Erythroblast (primary cell): ENCODE results near the gene ARHGAP30.

ENCODE experiments used
- GATA1 ChIP-seq: IDR thresholded peaks from 2 replicates; pipeline ENCODE4 v1.6.1; 2011; ENCODE audit warnings: low read depth, mild to moderate bottlenecking, control low read depth, low read length, moderate library complexity
- POLR2A ChIP-seq: IDR thresholded peaks from 2 replicates; pipeline ENCODE4 v1.6.1; 2011; ENCODE audit warnings: mild to moderate bottlenecking, low read length

DNA sequence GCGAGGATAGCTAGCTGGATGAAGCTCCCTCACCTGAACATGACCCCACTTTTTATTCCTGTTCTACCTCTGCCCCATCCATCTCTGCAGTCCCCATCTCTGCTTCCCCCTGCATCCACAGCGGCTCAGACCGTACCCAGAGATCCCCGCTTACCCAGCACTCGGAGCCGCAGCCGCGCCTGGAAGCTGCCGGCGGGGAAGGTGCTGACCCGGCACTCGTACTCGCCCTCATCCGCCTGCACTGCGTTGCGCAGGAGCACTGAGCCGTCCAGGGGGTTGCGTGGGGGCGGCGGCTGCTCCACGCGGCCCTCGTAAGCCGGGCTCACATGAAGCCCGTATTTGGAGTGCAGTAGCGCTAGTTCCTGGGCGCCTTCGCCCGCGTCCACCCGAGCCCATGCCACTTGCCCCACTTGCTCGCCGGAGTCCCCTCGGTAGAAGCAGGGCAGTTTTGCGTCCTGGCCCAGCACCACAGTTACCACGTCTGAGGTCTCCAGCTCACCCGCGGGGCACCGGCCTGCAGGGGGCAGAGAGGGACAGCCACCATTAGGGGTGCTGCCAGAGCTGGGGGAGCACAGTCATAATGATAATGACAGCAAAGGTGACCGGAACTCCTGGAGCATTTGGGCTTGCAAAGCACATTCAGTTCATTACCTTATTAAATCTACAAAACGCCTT is 9.9 kb upstream of the ARHGAP30 start:
- no peak for TF ChIP-seq POLR2A
- TF ChIP-seq GATA1: no peak
